ENCODE results near the gene GNB1.

GNB1 gene

GRCh38 chr1:1875932-1876331, 15.0 kb downstream of the GNB1 start:
- DNase-seq: no peak
- no peak overlapping the region for H3K4ac ChIP-seq (ENCODE audit: low read depth, low read length)
- peaks cover 6% of the 10 kb centered on the region for H3K79me1 ChIP-seq (ENCODE audit: low read length)
- H2BK15ac ChIP-seq (replicated peaks; ENCODE audit: low read depth): no peak overlapping the region
- no peak overlapping the region for H4K5ac ChIP-seq (ENCODE audit: low read length)
- H3K27ac ChIP-seq (ENCODE audit: low read depth, low read length): no peak overlapping the region
- no peak overlapping the region for H3K56ac ChIP-seq (ENCODE audit: low read length)
- H3K27me3 ChIP-seq (ENCODE audit: insufficient read depth, low read length, poor library complexity): no peaks in the 10 kb centered on the region
- H3K79me2 ChIP-seq (ENCODE audit: control insufficient read depth, insufficient read depth, low read length): peaks cover 94% of the 10 kb centered on the region
- H4K8ac ChIP-seq (ENCODE audit: low read depth, low read length): no peak overlapping the region
- no peaks in the 10 kb centered on the region for H3K36me3 ChIP-seq (ENCODE audit: control insufficient read depth, insufficient read depth, low read length)
- no peak overlapping the region for H2AK5ac ChIP-seq (ENCODE audit: low read length)
- no peak overlapping the region for H2BK120ac ChIP-seq (ENCODE audit: low read depth, low read length)
- H2BK5ac ChIP-seq (ENCODE audit: low read length): no peak overlapping the region
- no peak overlapping the region for H3K4me2 ChIP-seq (ENCODE audit: low read length)
- H3K9ac ChIP-seq (ENCODE audit: low read length): no peak overlapping the region
- H3K4me3 ChIP-seq (ENCODE audit: low read length): no peak overlapping the region
- H3K23ac ChIP-seq (ENCODE audit: low read length): no peak overlapping the region
- WGBS (ENCODE audit: extremely low coverage, insufficient coverage, low lambda C conversion rate): no CpG with 5 or more reads among the region's 1 CpG
- H3K18ac ChIP-seq (ENCODE audit: low read length): no peak overlapping the region
- H3K4me1 ChIP-seq (ENCODE audit: control insufficient read depth, low read depth, low read length): peaks cover 1% of the 10 kb centered on the region

DNA sequence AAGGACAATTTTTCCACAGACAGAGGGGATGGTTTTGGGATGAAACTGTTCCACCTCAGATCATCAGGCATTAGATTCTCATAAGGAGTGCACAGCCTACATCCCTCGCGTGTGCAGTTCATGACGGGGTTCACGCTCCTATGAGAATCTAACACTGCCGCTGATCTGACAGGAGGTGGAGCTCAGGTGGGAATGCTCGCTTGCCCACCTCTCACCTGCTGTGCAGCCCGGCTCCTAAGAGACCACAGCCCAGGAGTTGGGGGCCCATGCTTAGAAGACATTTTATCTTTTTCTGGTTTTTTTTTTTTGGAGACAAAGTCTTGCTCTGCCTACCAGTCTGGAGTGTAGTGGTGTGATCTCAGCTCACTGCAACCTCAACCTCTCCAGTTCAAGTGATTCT, 16.0 kb downstream of the GNB1 start:
- no peak overlapping the region for H2BK15ac ChIP-seq (replicated peaks; ENCODE audit: low read depth)
- H3K18ac ChIP-seq (ENCODE audit: low read length): no peak overlapping the region
- H3K27me3 ChIP-seq (ENCODE audit: insufficient read depth, low read length, poor library complexity): no peaks in the 10 kb centered on the region
- H3K23ac ChIP-seq (ENCODE audit: low read length): no peak overlapping the region
- no peak for DNase-seq
- H2BK5ac ChIP-seq (ENCODE audit: low read length): no peak overlapping the region
- H3K79me2 ChIP-seq (ENCODE audit: control insufficient read depth, insufficient read depth, low read length): peaks cover 95% of the 10 kb centered on the region
- H3K79me1 ChIP-seq (ENCODE audit: low read length): peaks cover 7% of the 10 kb centered on the region
- no peak overlapping the region for H2AK5ac ChIP-seq (ENCODE audit: low read length)
- H3K9ac ChIP-seq (ENCODE audit: low read length): no peak overlapping the region
- no peak overlapping the region for H3K27ac ChIP-seq (ENCODE audit: low read depth, low read length)
- H4K5ac ChIP-seq (ENCODE audit: low read length): no peak overlapping the region
- H4K8ac ChIP-seq (ENCODE audit: low read depth, low read length): no peak overlapping the region
- no CpG with 5 or more reads among the region's 7 CpGs for WGBS (ENCODE audit: extremely low coverage, insufficient coverage, low lambda C conversion rate)
- H3K4me2 ChIP-seq (ENCODE audit: low read length): no peak overlapping the region
- no peak overlapping the region for H3K4ac ChIP-seq (ENCODE audit: low read depth, low read length)
- H3K36me3 ChIP-seq (ENCODE audit: control insufficient read depth, insufficient read depth, low read length): no peaks in the 10 kb centered on the region
- H3K4me1 ChIP-seq (ENCODE audit: control insufficient read depth, low read depth, low read length): peaks cover 1% of the 10 kb centered on the region
- no peak overlapping the region for H3K56ac ChIP-seq (ENCODE audit: low read length)
- H2BK120ac ChIP-seq (ENCODE audit: low read depth, low read length): no peak overlapping the region
- H3K4me3 ChIP-seq (ENCODE audit: low read length): no peak overlapping the region

- H3K36me3 ChIP-seq (ENCODE audit: control insufficient read depth, insufficient read depth, low read length): no peaks in the 10 kb centered on the region
- no peak overlapping the region for H3K9ac ChIP-seq (ENCODE audit: low read length)
- H3K4me1 ChIP-seq (ENCODE audit: control insufficient read depth, low read depth, low read length): peaks cover 1% of the 10 kb centered on the region
- H3K79me2 ChIP-seq (ENCODE audit: control insufficient read depth, insufficient read depth, low read length): peaks cover 94% of the 10 kb centered on the region
- H2BK5ac ChIP-seq (ENCODE audit: low read length): no peak overlapping the region
- H3K23ac ChIP-seq (ENCODE audit: low read length): no peak overlapping the region
- no CpG with 5 or more reads among the region's 2 CpGs for WGBS (ENCODE audit: extremely low coverage, insufficient coverage, low lambda C conversion rate)
- H2BK120ac ChIP-seq (ENCODE audit: low read depth, low read length): no peak overlapping the region
- H3K4me3 ChIP-seq (ENCODE audit: low read length): no peak overlapping the region
- no peak overlapping the region for H3K4ac ChIP-seq (ENCODE audit: low read depth, low read length)
- H3K18ac ChIP-seq (ENCODE audit: low read length): no peak overlapping the region
- H3K27ac ChIP-seq (ENCODE audit: low read depth, low read length): no peak overlapping the region
- H3K79me1 ChIP-seq (ENCODE audit: low read length): peaks cover 6% of the 10 kb centered on the region
- H2AK5ac ChIP-seq (ENCODE audit: low read length): no peak overlapping the region
- H3K4me2 ChIP-seq (ENCODE audit: low read length): no peak overlapping the region
- no peak for DNase-seq
- no peak overlapping the region for H3K56ac ChIP-seq (ENCODE audit: low read length)
- H4K5ac ChIP-seq (ENCODE audit: low read length): no peak overlapping the region
- H2BK15ac ChIP-seq (replicated peaks; ENCODE audit: low read depth): no peak overlapping the region
- H4K8ac ChIP-seq (ENCODE audit: low read depth, low read length): no peak overlapping the region
- H3K27me3 ChIP-seq (ENCODE audit: insufficient read depth, low read length, poor library complexity): no peaks in the 10 kb centered on the region
Observed at GRCh38 chr1:1873186-1873585, 17.7 kb downstream of the GNB1 start.

GRCh38 chr1:1872329-1872994, 18.4 kb downstream of the GNB1 start:
- WGBS (ENCODE audit: extremely low coverage, insufficient coverage, low lambda C conversion rate): no CpG with 5 or more reads among the region's 11 CpGs
- Histone ChIP-seq H3K4ac (ENCODE audit: low read depth, low read length) (no peak overlapping the region), H3K4me1 (ENCODE audit: control insufficient read depth, low read depth, low read length) (peaks cover 1% of the 10 kb centered on the region), H3K79me1 (ENCODE audit: low read length) (peaks cover 6% of the 10 kb centered on the region), H3K18ac (ENCODE audit: low read length) (no peak overlapping the region), H2BK5ac (ENCODE audit: low read length) (no peak overlapping the region), H3K23ac (ENCODE audit: low read length) (no peak overlapping the region), H2BK120ac (ENCODE audit: low read depth, low read length) (no peak overlapping the region), H2BK15ac (replicated peaks; ENCODE audit: low read depth) (no peak overlapping the region), H3K27ac (ENCODE audit: low read depth, low read length) (no peak overlapping the region), H4K5ac (ENCODE audit: low read length) (no peak overlapping the region), H3K56ac (ENCODE audit: low read length) (no peak overlapping the region), H3K79me2 (ENCODE audit: control insufficient read depth, insufficient read depth, low read length) (peaks cover 92% of the 10 kb centered on the region), H4K8ac (ENCODE audit: low read depth, low read length) (no peak overlapping the region), H2AK5ac (ENCODE audit: low read length) (no peak overlapping the region), H3K9ac (ENCODE audit: low read length) (no peak overlapping the region), H3K4me2 (ENCODE audit: low read length) (no peak overlapping the region), H3K27me3 (ENCODE audit: insufficient read depth, low read length, poor library complexity) (no peaks in the 10 kb centered on the region), H3K4me3 (ENCODE audit: low read length) (no peak overlapping the region), H3K36me3 (ENCODE audit: control insufficient read depth, insufficient read depth, low read length) (no peaks in the 10 kb centered on the region)
- DNase-seq: no peak

- H3K36me3 ChIP-seq (ENCODE audit: control insufficient read depth, insufficient read depth, low read length): no peaks in the 10 kb centered on the region
- WGBS (ENCODE audit: extremely low coverage, insufficient coverage, low lambda C conversion rate): no CpG with 5 or more reads among the region's 4 CpGs
Observed at GRCh38 chr1:1869469-1869868, 21.4 kb downstream of the GNB1 start.

DNA sequence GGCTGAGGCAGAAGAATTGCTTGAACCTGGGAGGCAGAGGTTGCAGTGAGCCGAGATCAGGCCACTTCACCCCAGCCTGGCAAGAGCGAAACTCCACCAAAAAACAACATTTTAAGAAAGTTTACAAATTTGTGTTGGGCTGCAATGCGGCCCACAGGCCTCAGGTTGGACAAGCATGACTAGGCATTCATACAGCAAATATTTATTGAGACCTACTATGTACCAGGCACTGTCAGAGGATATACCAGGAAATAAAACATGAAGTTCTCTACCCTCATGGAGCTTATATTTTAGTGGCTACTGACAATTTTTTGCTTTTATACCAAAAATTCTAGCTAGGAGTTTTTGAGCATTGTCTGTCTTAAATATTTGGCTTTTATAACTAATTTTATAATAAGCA, 23.7 kb downstream of the GNB1 start:
- H3K79me1 ChIP-seq (ENCODE audit: low read length): peaks cover 6% of the 10 kb centered on the region
- no peaks in the 10 kb centered on the region for H3K36me3 ChIP-seq (ENCODE audit: control insufficient read depth, insufficient read depth, low read length)
- no peak overlapping the region for H3K23ac ChIP-seq (ENCODE audit: low read length)
- H2AK5ac ChIP-seq (ENCODE audit: low read length): no peak overlapping the region
- no peak overlapping the region for H3K56ac ChIP-seq (ENCODE audit: low read length)
- H3K4me3 ChIP-seq (ENCODE audit: low read length): no peak overlapping the region
- H4K5ac ChIP-seq (ENCODE audit: low read length): no peak overlapping the region
- H4K8ac ChIP-seq (ENCODE audit: low read depth, low read length): no peak overlapping the region
- no CpG with 5 or more reads among the region's 3 CpGs for WGBS (ENCODE audit: extremely low coverage, insufficient coverage, low lambda C conversion rate)
- H2BK15ac ChIP-seq (replicated peaks; ENCODE audit: low read depth): no peak overlapping the region
- H3K18ac ChIP-seq (ENCODE audit: low read length): no peak overlapping the region
- H3K4ac ChIP-seq (ENCODE audit: low read depth, low read length): no peak overlapping the region
- no peak for DNase-seq
- H3K9ac ChIP-seq (ENCODE audit: low read length): no peak overlapping the region
- H3K4me2 ChIP-seq (ENCODE audit: low read length): no peak overlapping the region
- H3K79me2 ChIP-seq (ENCODE audit: control insufficient read depth, insufficient read depth, low read length): peaks cover 89% of the 10 kb centered on the region
- H3K4me1 ChIP-seq (ENCODE audit: control insufficient read depth, low read depth, low read length): no peaks in the 10 kb centered on the region
- no peak overlapping the region for H2BK120ac ChIP-seq (ENCODE audit: low read depth, low read length)
- H2BK5ac ChIP-seq (ENCODE audit: low read length): no peak overlapping the region
- H3K27ac ChIP-seq (ENCODE audit: low read depth, low read length): no peak overlapping the region
- H3K27me3 ChIP-seq (ENCODE audit: insufficient read depth, low read length, poor library complexity): no peaks in the 10 kb centered on the region

More at GRCh38 chr1:1869469-1869868, 21.4 kb downstream of the GNB1 start:
- no peak overlapping the region for H3K23ac ChIP-seq (ENCODE audit: low read length)
- H4K8ac ChIP-seq (ENCODE audit: low read depth, low read length): no peak overlapping the region
- peaks cover 6% of the 10 kb centered on the region for H3K79me1 ChIP-seq (ENCODE audit: low read length)
- no peak overlapping the region for H3K18ac ChIP-seq (ENCODE audit: low read length)
- no peak overlapping the region for H3K9ac ChIP-seq (ENCODE audit: low read length)
- H3K27ac ChIP-seq (ENCODE audit: low read depth, low read length): no peak overlapping the region
- no peak overlapping the region for H2BK15ac ChIP-seq (replicated peaks; ENCODE audit: low read depth)
- H3K27me3 ChIP-seq (ENCODE audit: insufficient read depth, low read length, poor library complexity): no peaks in the 10 kb centered on the region
- peaks cover 1% of the 10 kb centered on the region for H3K4me1 ChIP-seq (ENCODE audit: control insufficient read depth, low read depth, low read length)
- DNase-seq: no peak
- H3K4ac ChIP-seq (ENCODE audit: low read depth, low read length): no peak overlapping the region
- peaks cover 90% of the 10 kb centered on the region for H3K79me2 ChIP-seq (ENCODE audit: control insufficient read depth, insufficient read depth, low read length)
- H2AK5ac ChIP-seq (ENCODE audit: low read length): no peak overlapping the region
- no peak overlapping the region for H2BK120ac ChIP-seq (ENCODE audit: low read depth, low read length)
- no peak overlapping the region for H3K56ac ChIP-seq (ENCODE audit: low read length)
- no peak overlapping the region for H3K4me2 ChIP-seq (ENCODE audit: low read length)
- H2BK5ac ChIP-seq (ENCODE audit: low read length): no peak overlapping the region
- H4K5ac ChIP-seq (ENCODE audit: low read length): no peak overlapping the region
- H3K4me3 ChIP-seq (ENCODE audit: low read length): no peak overlapping the region
